Keratinocyte (primary cell): ENCODE measurements around the gene GTPBP6. TPM values are rescaled to one million over a fixed set of nuclear protein-coding genes. Genes with fewer than 3 reads are reported as not detected.

ENCODE experiments used
- DNase-seq: peaks from one replicate; pipeline ENCODE4 v3.0.0-alpha.2; 2011; ENCODE audit warnings: low read depth, missing footprints, low spot score
- FAIRE-seq: peaks from 2 replicates; lab custom pipeline; 2011; peaks lifted over from hg19 to GRCh38; lab: Jason Lieb, UNC
- H2AFZ ChIP-seq: 2 replicates; pipeline ENCODE4 v1.6.0; 2012; ENCODE audit warnings: low read length, control low read depth, inconsistent platforms; ENCODE audit not compliant: control insufficient read depth
- H3K27ac ChIP-seq: 2 replicates; pipeline ENCODE4 v1.5.1; 2011; ENCODE audit warnings: low read length; ENCODE audit not compliant: control insufficient read depth, insufficient read depth
- H3K27me3 ChIP-seq: 3 replicates; pipeline ENCODE4 v1.6.0; 2011; ENCODE audit warnings: low read length; ENCODE audit not compliant: control insufficient read depth, insufficient read depth; ENCODE audit errors: extremely low read depth
- H3K36me3 ChIP-seq, 2 experiments: 2 replicates in 1 of 2; 3 replicates in 1 of 2; pipeline ENCODE4 v1.5.1; 2011; ENCODE audit warnings: low read length in 2 of 2, mild to moderate bottlenecking in 1 of 2; ENCODE audit not compliant: control insufficient read depth in 2 of 2, insufficient read depth in 2 of 2; ENCODE audit errors: extremely low read depth in 1 of 2
- H3K4me1 ChIP-seq: 3 replicates; pipeline ENCODE4 v1.5.1; 2011; ENCODE audit warnings: low read length; ENCODE audit not compliant: control insufficient read depth, insufficient read depth; ENCODE audit errors: extremely low read depth
- H3K4me2 ChIP-seq: 3 replicates; pipeline ENCODE4 v1.6.0; 2011; ENCODE audit warnings: low read depth, low read length; ENCODE audit not compliant: control insufficient read depth, insufficient read depth; ENCODE audit errors: extremely low read depth
- H3K4me3 ChIP-seq, 3 experiments: fragments of 200-600 bp in 1 of 3; sonication (generic) in 1 of 3; 2 replicates in 2 of 3; 3 replicates in 1 of 3; pipeline ENCODE4 v1.5.1; 2011 to 2016; ENCODE audit warnings: low read length in 3 of 3, mild to moderate bottlenecking in 3 of 3, control low read depth in 2 of 3, inconsistent platforms in 1 of 3, low read depth in 1 of 3, mixed read lengths in 1 of 3, mixed run types in 1 of 3, moderate library complexity in 1 of 3; ENCODE audit not compliant: control insufficient read depth in 2 of 3, insufficient read depth in 2 of 3; ENCODE audit errors: extremely low read depth in 1 of 3
- H3K79me2 ChIP-seq: 2 replicates; pipeline ENCODE4 v1.6.0; 2012; ENCODE audit warnings: low read length; ENCODE audit not compliant: control insufficient read depth, insufficient read depth
- H3K9ac ChIP-seq: 3 replicates; pipeline ENCODE4 v1.6.0; 2011; ENCODE audit warnings: low read length; ENCODE audit not compliant: control insufficient read depth, insufficient read depth; ENCODE audit errors: extremely low read depth
- H3K9me1 ChIP-seq: 3 replicates; pipeline ENCODE4 v1.6.0; 2011; ENCODE audit warnings: low read length; ENCODE audit not compliant: control insufficient read depth, insufficient read depth; ENCODE audit errors: extremely low read depth
- H3K9me3 ChIP-seq: 2 replicates; pipeline ENCODE4 v1.5.1; 2012; ENCODE audit warnings: low read depth, low read length; ENCODE audit not compliant: control insufficient read depth
- H4K20me1 ChIP-seq: 3 replicates; pipeline ENCODE4 v1.6.0; 2011; ENCODE audit warnings: low read length; ENCODE audit not compliant: control insufficient read depth, insufficient read depth; ENCODE audit errors: extremely low read depth
- CTCF ChIP-seq, 3 experiments: IDR thresholded peaks in 1 of 3; conservative IDR thresholded peaks in 1 of 3; optimal IDR thresholded peaks in 1 of 3; 2 replicates in 2 of 3; 3 replicates in 1 of 3; pipeline versions ENCODE3 to v1.5.1; 2011; ENCODE audit warnings: low read length in 3 of 3, mild to moderate bottlenecking in 3 of 3, moderate library complexity in 2 of 3, control low read depth in 1 of 3, inconsistent platforms in 1 of 3; ENCODE audit not compliant: insufficient read depth in 2 of 3; ENCODE audit errors: extremely low read depth in 1 of 3
- EZH2 ChIP-seq: IDR thresholded peaks from one replicate; pipeline ENCODE4 v1.6.1; 2012; ENCODE audit warnings: inconsistent platforms, mild to moderate bottlenecking, low read length, moderate library complexity
- dilution Hi-C: fragments of 300-500 bp; cut with MboI; formaldehyde crosslinking; loops from one replicate; pipeline ENCODE4 v1.7.0; 2020; ENCODE audit warnings: low sequenced_read_pairs; ENCODE audit not compliant: extremely low pct_ligation_motif_present
- polyA plus RNA-seq, 5 experiments: library from polyadenylated mRNA; depleted of rRNA in 3 of 5; stranded (reverse) in 3 of 5; stranded (forward) in 1 of 5; unstranded in 1 of 5; fragments of >200 nt; gene quantifications; 1 replicate in 1 of 5; 2 replicates in 3 of 5; 3 replicates in 1 of 5; pipeline versions ENCODE4 v1.2.1 to v1.2.3, GENCODE V29; 2011 to 2012; ENCODE audit warnings: missing spikeins in 2 of 5, low read depth in 1 of 5, low replicate concordance in 1 of 5

The GTPBP6 gene
- polyA plus RNA-seq, 1 donor (not counting 4 experiments of a cell fraction or from before 2014, with no cell fraction given), result 16.7 TPM

GRCh38 chrX:362937-363620, 44.5 kb upstream of the GTPBP6 start:
- no peak overlapping the region for H2AFZ ChIP-seq
- no peaks in the 10 kb centered on the region for H3K9me1 ChIP-seq
- H3K4me2 ChIP-seq, result no peak overlapping the region
- no peak overlapping the region for H3K27ac ChIP-seq
- peaks cover 3% of the 10 kb centered on the region in 2 experiments for H3K36me3 ChIP-seq
- no peaks in the 10 kb centered on the region for H3K27me3 ChIP-seq
- no peaks in the 10 kb centered on the region for H3K79me2 ChIP-seq
- FAIRE-seq (no peak), DNase-seq (no peak)
- no peak overlapping the region for H3K9ac ChIP-seq
- no peak for TF ChIP-seq EZH2
- no peak for TF ChIP-seq CTCF (optimal IDR thresholded peaks at IDR 0.05 in 1 of 3, IDR thresholded peaks at IDR 0.05 in 1 of 3, conservative IDR thresholded peaks at IDR 0.05 in 1 of 3; ENCODE audit: extremely low read depth in 1 of 3, insufficient read depth in 2 of 3, low read length in 3 of 3)
- H3K9me3 ChIP-seq, result peaks cover 13% of the 10 kb centered on the region
- H4K20me1 ChIP-seq, result no peaks in the 10 kb centered on the region
- H3K4me1 ChIP-seq, result no peaks in the 10 kb centered on the region
- dilution Hi-C loops, result no loop called here
- no peak overlapping the region for H3K4me3 ChIP-seq

- Histone ChIP-seq H3K9me1 (no peaks in the 10 kb centered on the region), H3K9me3 (peaks cover 13% of the 10 kb centered on the region), H4K20me1 (no peaks in the 10 kb centered on the region), H3K27ac (no peak overlapping the region), H3K4me1 (no peaks in the 10 kb centered on the region), H2AFZ (no peak overlapping the region), H3K36me3 (peaks cover 3% of the 10 kb centered on the region in 2 experiments), H3K79me2 (no peaks in the 10 kb centered on the region), H3K9ac (no peak overlapping the region), H3K27me3 (no peaks in the 10 kb centered on the region), H3K4me3 (no peak overlapping the region), H3K4me2 (no peak overlapping the region)
- FAIRE-seq, result no peak
- no peak for DNase-seq
- TF ChIP-seq CTCF (optimal IDR thresholded peaks at IDR 0.05 in 1 of 3, IDR thresholded peaks at IDR 0.05 in 1 of 3, conservative IDR thresholded peaks at IDR 0.05 in 1 of 3; ENCODE audit: extremely low read depth in 1 of 3, insufficient read depth in 2 of 3, low read length in 3 of 3) (no peak), EZH2 (no peak)
- dilution Hi-C loops, result no loop called here
Observed at GRCh38 chrX:362351-362750, 43.8 kb upstream of the GTPBP6 start.
